HUES6 (cell line): ENCODE results near the gene KANSL2.

Source experiments
- H3K27ac ChIP-seq: 2 replicates; pipeline ENCODE4 v1.7.0; 2013; ENCODE audit warnings: low read depth, mild to moderate bottlenecking, low read length, inconsistent platforms
- H3K27me3 ChIP-seq: 2 replicates; pipeline ENCODE4 v1.6.1; 2013; ENCODE audit warnings: low read length; ENCODE audit not compliant: control insufficient read depth, insufficient read depth
- H3K36me3 ChIP-seq: 2 replicates; pipeline ENCODE4 v1.6.1; 2013; ENCODE audit warnings: low read length; ENCODE audit not compliant: control insufficient read depth, insufficient read depth
- H3K4me1 ChIP-seq: 2 replicates; pipeline ENCODE4 v1.6.1; 2013; ENCODE audit warnings: low read length; ENCODE audit not compliant: control insufficient read depth, insufficient read depth
- H3K4me3 ChIP-seq: 2 replicates; pipeline ENCODE4 v1.5.1; 2013; ENCODE audit warnings: low read depth, low read length
- H3K9ac ChIP-seq: one replicate; pipeline ENCODE4 v1.6.1; 2013; ENCODE audit warnings: mild to moderate bottlenecking, low read length
- H3K9me3 ChIP-seq: 2 replicates; pipeline ENCODE4 v1.6.1; 2013; ENCODE audit warnings: low read depth, low read length; ENCODE audit not compliant: control insufficient read depth, insufficient read depth

The KANSL2 gene

DNA sequence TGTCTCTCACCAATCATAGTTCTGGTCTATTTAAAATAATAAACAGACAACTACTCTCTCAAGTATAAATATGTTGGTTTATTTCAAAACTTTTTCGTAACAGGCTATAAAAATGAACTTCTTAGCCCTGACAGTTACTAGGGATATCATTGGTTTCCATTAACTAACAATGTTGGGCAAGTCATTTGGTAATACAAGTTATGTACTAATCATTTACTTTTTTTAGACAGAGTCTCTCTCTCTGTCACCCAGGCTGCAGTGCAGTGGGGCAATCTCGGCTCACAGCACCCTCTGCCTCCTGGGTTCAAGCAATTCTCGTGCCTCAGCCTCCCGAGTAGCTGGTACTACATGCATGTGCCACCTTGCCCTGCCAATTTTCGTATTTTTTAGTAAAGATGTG lies 14.6 kb upstream of the KANSL2 start:
- Histone ChIP-seq H3K36me3 (peaks cover 78% of the 10 kb centered on the region), H3K27ac (no peak overlapping the region), H3K4me3 (no peak overlapping the region), H3K27me3 (no peaks in the 10 kb centered on the region), H3K9me3 (no peaks in the 10 kb centered on the region), H3K4me1 (no peaks in the 10 kb centered on the region), H3K9ac (no peak overlapping the region)

DNA sequence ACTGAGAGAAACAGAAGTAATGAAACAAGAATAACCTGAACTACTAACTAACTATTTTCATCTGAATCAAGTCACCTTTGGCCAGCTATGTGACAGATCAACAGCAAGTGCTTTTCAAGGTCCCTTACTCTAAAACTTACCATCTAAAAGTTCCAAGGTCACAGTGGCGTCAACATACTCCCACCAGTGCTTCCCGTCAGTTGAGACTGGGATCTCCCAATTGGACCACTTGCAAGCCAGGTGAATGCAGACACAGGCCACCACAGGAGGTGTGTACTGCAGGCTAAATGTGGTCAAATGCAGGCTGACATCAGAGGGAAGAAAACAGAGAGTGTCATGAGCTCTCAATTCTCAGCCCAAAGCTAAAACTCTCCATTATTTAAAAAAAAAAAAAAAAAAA lies 13.8 kb upstream of the KANSL2 start:
- Histone ChIP-seq H3K36me3 (peaks cover 85% of the 10 kb centered on the region), H3K4me3 (no peak overlapping the region), H3K4me1 (no peaks in the 10 kb centered on the region), H3K27me3 (no peaks in the 10 kb centered on the region), H3K9me3 (no peaks in the 10 kb centered on the region), H3K9ac (no peak overlapping the region), H3K27ac (no peak overlapping the region)

DNA sequence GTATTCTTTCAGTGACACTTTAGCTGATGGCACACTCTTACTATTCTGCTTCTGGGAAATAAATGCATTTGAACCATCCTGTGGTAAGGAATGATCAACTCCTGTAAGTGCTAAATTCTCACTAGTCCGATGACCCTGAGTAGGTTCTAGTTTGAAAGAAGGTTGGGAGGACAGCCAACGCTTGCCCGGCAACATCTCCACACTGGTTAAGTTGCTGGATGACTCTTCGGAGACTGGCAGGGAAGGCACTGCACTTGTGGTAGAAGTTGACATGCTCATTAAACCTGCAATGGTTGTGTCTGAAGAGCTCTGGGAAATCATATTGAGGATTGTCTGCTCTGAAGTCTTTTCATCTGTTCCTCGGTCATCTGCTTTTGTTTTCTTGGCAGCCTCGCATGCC lies 12.0 kb upstream of the KANSL2 start:
- H3K9me3 ChIP-seq, result no peaks in the 10 kb centered on the region
- no peaks in the 10 kb centered on the region for H3K4me1 ChIP-seq
- no peak overlapping the region for H3K27ac ChIP-seq
- H3K36me3 ChIP-seq, result peaks cover 87% of the 10 kb centered on the region
- H3K4me3 ChIP-seq, result no peak overlapping the region
- H3K9ac ChIP-seq, result no peak overlapping the region
- H3K27me3 ChIP-seq, result no peaks in the 10 kb centered on the region

DNA sequence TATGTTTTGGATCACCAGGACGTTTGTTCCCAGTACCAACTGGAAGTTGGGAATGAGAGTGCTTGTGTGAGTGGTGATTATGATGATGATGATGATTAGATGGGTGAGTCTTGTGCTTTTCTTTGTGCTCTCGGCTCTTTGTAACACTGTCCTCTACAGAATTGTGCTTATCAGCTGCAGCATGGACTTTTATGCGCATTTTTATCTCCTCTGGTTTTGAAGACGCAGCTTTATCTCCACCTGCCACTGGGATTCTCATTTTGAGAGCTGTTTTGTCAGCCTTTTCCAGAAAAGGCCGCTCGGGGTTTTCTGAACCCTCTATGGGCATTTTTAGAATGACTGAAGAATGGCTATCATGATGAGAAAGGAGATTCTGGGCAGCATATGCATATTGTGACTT lies 11.5 kb upstream of the KANSL2 start:
- Histone ChIP-seq H3K9ac (no peak overlapping the region), H3K4me3 (no peak overlapping the region), H3K4me1 (no peaks in the 10 kb centered on the region), H3K9me3 (no peaks in the 10 kb centered on the region), H3K27me3 (no peaks in the 10 kb centered on the region), H3K27ac (no peak overlapping the region), H3K36me3 (peaks cover 87% of the 10 kb centered on the region)

DNA sequence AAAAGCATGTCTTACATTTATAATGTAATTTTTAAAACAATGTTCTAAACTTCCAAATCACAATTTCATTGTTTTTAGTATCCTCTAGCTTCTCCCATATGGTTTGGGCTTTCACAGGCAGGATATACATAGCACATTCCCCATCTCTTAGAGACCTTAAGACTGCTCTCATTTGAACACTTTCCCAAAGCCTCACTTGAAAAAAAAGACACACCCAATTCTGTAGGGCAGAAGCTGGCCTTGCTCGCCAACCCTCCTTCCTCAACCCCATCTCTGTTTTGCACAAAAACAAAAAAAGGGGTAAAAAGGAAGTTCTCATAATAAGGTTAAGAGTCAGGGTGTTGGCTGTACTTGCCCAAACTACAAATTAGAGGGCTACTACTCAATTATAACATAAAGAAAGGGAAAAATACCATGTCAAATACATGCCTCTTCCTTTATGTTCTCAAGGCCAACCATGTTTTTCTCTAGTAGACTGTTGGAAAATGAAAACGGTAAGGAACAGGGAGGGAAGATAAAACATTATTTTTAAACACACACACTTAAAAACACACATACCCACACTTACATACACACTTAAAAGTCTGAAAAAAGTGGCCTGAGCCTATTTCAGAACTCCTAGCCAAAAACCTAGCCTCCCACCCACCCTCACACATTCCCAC lies 9.9 kb upstream of the KANSL2 start:
- H3K4me1 ChIP-seq, result no peaks in the 10 kb centered on the region
- H3K27me3 ChIP-seq, result no peaks in the 10 kb centered on the region
- peaks cover 88% of the 10 kb centered on the region for H3K36me3 ChIP-seq
- H3K4me3 ChIP-seq, result no peak overlapping the region
- no peak overlapping the region for H3K9ac ChIP-seq
- H3K9me3 ChIP-seq, result no peaks in the 10 kb centered on the region
- H3K27ac ChIP-seq, result no peak overlapping the region

DNA sequence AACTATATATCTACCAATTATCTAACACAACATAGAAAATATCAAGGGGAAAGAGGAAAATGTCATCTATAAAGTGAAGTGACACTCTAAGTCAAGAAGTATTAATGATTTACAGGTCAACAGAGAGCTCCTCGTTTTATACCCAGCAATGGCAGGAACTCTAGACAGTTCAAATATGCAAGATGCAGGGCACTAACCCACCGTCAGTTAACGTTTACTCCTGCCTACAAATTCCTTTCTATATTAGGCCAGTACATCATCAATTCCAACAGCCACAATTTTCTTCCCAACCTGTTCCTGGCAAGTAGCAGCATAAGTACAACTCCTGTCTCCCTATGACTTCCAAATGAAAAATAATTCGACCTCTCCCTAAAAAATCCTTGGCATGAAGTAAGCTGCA lies 9.0 kb upstream of the KANSL2 start:
- H3K4me3 ChIP-seq, result no peak overlapping the region
- H3K9me3 ChIP-seq, result no peaks in the 10 kb centered on the region
- H3K27me3 ChIP-seq, result no peaks in the 10 kb centered on the region
- no peaks in the 10 kb centered on the region for H3K4me1 ChIP-seq
- H3K36me3 ChIP-seq, result peaks cover 79% of the 10 kb centered on the region
- H3K27ac ChIP-seq, result no peak overlapping the region
- no peak overlapping the region for H3K9ac ChIP-seq

- Histone ChIP-seq H3K4me3 (no peak overlapping the region), H3K4me1 (no peaks in the 10 kb centered on the region), H3K9ac (no peak overlapping the region), H3K9me3 (no peaks in the 10 kb centered on the region), H3K36me3 (peaks cover 73% of the 10 kb centered on the region), H3K27me3 (no peaks in the 10 kb centered on the region), H3K27ac (no peak overlapping the region)
These were observed 8.4 kb upstream of the KANSL2 start for GRCh38 chr12:48690436-48690835.

DNA sequence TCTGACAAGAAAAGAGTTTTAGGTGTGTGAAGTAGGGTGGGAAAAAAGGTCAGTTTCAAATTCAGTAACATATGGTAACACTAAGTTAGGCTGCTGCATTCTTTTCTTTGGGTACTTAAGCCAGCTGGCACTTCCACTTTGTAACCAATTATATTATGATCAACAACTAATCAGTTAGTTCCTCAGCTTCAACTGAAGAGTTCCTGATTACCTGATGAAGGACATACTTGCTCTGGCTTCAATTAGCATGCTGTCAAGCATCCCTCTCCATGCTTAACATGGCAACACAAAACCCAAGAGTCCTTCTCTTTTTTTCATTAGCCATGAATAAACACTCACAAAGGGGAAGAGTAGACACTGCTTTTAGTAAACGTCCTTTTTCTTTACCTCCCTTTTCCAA lies 6.8 kb upstream of the KANSL2 start:
- Histone ChIP-seq H3K27me3 (no peaks in the 10 kb centered on the region), H3K27ac (no peak overlapping the region), H3K4me1 (no peaks in the 10 kb centered on the region), H3K4me3 (no peak overlapping the region), H3K9me3 (no peaks in the 10 kb centered on the region), H3K36me3 (peaks cover 57% of the 10 kb centered on the region), H3K9ac (no peak overlapping the region)

DNA sequence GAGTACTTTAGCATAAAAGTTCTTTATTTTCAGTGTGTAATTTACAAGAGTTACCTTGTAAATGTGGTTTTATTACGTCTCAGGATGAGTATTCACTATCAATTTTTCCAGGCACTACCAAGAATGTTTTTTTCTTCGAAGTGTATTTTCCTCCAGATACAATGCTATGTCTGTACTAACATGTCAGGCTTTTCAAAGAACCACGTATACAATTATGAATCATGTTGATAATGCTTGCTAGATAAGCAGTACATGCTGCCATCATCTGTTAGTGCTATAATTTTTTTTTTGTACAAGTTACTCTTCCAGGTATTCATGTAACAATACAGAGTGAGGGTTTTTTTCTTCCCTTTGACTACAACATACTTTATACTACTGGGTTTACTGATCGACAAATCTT lies 5.6 kb upstream of the KANSL2 start:
- Histone ChIP-seq H3K9ac (no peak overlapping the region), H3K4me1 (no peaks in the 10 kb centered on the region), H3K4me3 (no peak overlapping the region), H3K27me3 (no peaks in the 10 kb centered on the region), H3K9me3 (no peaks in the 10 kb centered on the region), H3K27ac (no peak overlapping the region), H3K36me3 (peaks cover 45% of the 10 kb centered on the region)

GRCh38 chr12:48686615-48687334 lies 4.7 kb upstream of the KANSL2 start:
- Histone ChIP-seq H3K9ac (no peak overlapping the region), H3K4me3 (no peak overlapping the region), H3K9me3 (no peaks in the 10 kb centered on the region), H3K27ac (no peak overlapping the region), H3K27me3 (no peaks in the 10 kb centered on the region), H3K36me3 (peaks cover 37% of the 10 kb centered on the region), H3K4me1 (no peaks in the 10 kb centered on the region)

- no peak overlapping the region for H3K9ac ChIP-seq
- H3K9me3 ChIP-seq, result no peaks in the 10 kb centered on the region
- H3K4me3 ChIP-seq, result no peak overlapping the region
- H3K36me3 ChIP-seq, result peaks cover 31% of the 10 kb centered on the region
- H3K27ac ChIP-seq, result no peak overlapping the region
- no peaks in the 10 kb centered on the region for H3K27me3 ChIP-seq
- no peaks in the 10 kb centered on the region for H3K4me1 ChIP-seq
These were observed 4.1 kb upstream of the KANSL2 start for GRCh38 chr12:48686037-48686595.
